Brain microvascular endothelial cell (primary cell): ENCODE measurements around the gene TMC5.
A peak's percentile ranks its signal among the peaks of the same experiment; 100 is the strongest.

Experiments
- DNase-seq: peaks from one replicate; pipeline ENCODE4 v3.0.0-alpha.2; 2020
- H3K27ac ChIP-seq: fragments of 250-450 bp; sonication (Bioruptor Pico); 2 replicates; pipeline ENCODE4 v1.5.1; 2020; ENCODE audit warnings: mild to moderate bottlenecking, moderate library complexity
- H3K27me3 ChIP-seq: fragments of 250-450 bp; sonication (Bioruptor Pico); replicated peaks from 2 replicates; pipeline ENCODE4 v1.5.1; 2020; ENCODE audit warnings: mild to moderate bottlenecking
- H3K36me3 ChIP-seq: fragments of 250-450 bp; sonication (Bioruptor Pico); replicated peaks from 2 replicates; pipeline ENCODE4 v1.5.1; 2020; ENCODE audit warnings: mild to moderate bottlenecking
- H3K4me3 ChIP-seq: 2 replicates; pipeline ENCODE4 v1.5.1; 2011; ENCODE audit warnings: low read depth, mild to moderate bottlenecking, control low read depth, low read length, moderate library complexity
- CTCF ChIP-seq: IDR thresholded peaks from 2 replicates; pipeline ENCODE4 v1.5.1; 2011; ENCODE audit warnings: low read depth, mild to moderate bottlenecking, moderate library complexity, low read length, control low read depth, inconsistent platforms; ENCODE audit errors: missing control alignments
- in situ Hi-C: cut with HindIII; loops from 2 replicates; pipeline ENCODE4 v1.10.0; 2017; ENCODE audit warnings: low sequenced_read_pairs, low pct_ligation_motif_present

TMC5 gene

DNA sequence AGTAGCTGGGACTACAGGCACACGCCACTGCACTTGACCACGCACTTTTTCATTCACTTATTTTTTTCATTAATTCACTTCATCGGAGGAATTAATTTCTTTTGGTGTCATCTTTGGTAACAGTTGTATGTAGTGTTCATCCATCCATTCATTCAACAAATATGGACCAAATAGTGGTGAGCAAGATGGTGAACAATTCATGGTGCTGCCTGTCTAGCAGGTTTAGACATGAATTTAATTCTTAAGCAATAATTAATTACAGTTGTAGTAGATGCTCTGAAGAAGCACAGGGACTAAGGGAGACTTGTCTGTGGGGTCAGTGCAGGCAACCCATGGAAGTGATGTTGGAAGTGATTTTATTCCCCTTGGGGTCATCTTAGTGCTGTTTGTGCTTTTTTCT lies 81.8 kb downstream of the TMC5 start:
- no peaks in the 10 kb centered on the region for H3K27me3 ChIP-seq
- no peak for TF ChIP-seq CTCF
- in situ Hi-C loops: no loop called here
- H3K27ac ChIP-seq: no peak overlapping the region
- DNase-seq: no peak
- H3K4me3 ChIP-seq: no peak overlapping the region
- H3K36me3 ChIP-seq: peaks cover 18% of the 10 kb centered on the region

GRCh38 chr16:19502395-19503131 lies 84.9 kb downstream of the TMC5 start:
- peak; percentile 84 for TF ChIP-seq CTCF
- DNase-seq: peak; percentile 66
- in situ Hi-C loops: no loop called here
- no peak overlapping the region for H3K4me3 ChIP-seq
- H3K36me3 ChIP-seq: peaks cover 18% of the 10 kb centered on the region
- no peak overlapping the region for H3K27ac ChIP-seq
- H3K27me3 ChIP-seq: no peaks in the 10 kb centered on the region

GRCh38 chr16:19503461-19504075 lies 85.9 kb downstream of the TMC5 start:
- Histone ChIP-seq H3K36me3 (peaks cover 18% of the 10 kb centered on the region), H3K27ac (no peak overlapping the region), H3K4me3 (no peak overlapping the region), H3K27me3 (no peaks in the 10 kb centered on the region)
- in situ Hi-C loops: no loop called here
- TF ChIP-seq CTCF: no peak
- DNase-seq: no peak

DNA sequence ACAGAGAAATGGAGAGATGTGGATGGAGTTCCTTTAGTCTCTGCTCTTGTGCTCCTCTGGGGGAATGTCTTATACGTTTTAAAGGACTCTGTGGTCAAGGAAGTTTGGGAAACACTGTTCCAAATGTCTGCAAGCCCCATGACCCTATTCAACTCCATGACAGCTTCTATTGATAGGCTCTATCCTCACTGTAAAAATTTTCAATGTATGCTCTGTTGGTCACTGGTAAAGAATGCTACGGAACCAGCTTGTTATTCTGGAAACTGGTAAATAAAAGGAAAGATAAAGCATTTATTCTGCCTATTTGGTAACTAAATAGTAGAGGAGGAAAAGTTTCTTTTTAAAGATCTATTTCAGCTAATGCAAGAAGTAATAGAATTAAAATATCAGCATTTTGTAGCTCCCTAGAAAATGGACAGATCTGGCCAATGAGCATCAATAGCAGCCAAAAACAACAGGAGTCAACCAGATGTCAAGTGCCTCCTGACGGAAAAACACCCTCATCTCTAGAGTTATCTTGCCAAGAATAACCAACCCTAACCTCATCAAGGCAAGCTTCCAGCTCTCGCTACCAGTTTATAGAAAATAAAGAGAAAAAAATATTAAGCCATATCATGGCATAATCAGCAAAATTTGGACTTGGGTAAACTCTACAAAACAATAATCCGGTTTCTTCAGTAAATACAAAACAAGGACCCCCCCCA lies 88.1 kb downstream of the TMC5 start:
- in situ Hi-C loops: no loop called here
- H3K4me3 ChIP-seq: no peak overlapping the region
- no peak for TF ChIP-seq CTCF
- no peak overlapping the region for H3K27ac ChIP-seq
- peaks cover 19% of the 10 kb centered on the region for H3K36me3 ChIP-seq
- DNase-seq: peak; percentile 74
- no peaks in the 10 kb centered on the region for H3K27me3 ChIP-seq

- no peak overlapping the region for H3K27ac ChIP-seq
- DNase-seq: no peak
- in situ Hi-C loops: no loop called here
- no peak for TF ChIP-seq CTCF
- peaks cover 14% of the 10 kb centered on the region for H3K36me3 ChIP-seq
- no peak overlapping the region for H3K4me3 ChIP-seq
- H3K27me3 ChIP-seq: no peaks in the 10 kb centered on the region
These were observed 89.3 kb downstream of the TMC5 start for GRCh38 chr16:19506965-19507364.
